ENCODE results near the gene ENDOV.

Gene ENDOV

GRCh38 chr17:80414803-80415625 lies at the start of gene ENDOV:
TSS of gene ENDOV (plus strand) at chr17:80415167. CDS start at chr17:80415195, 28 bp downstream.
- DNase-seq = peak; percentile 97

- DNase-seq = no peak
These were observed 49.0 kb upstream of the ENDOV start for GRCh38 chr17:80365983-80366382.

GRCh38 chr17:80367503-80367902 lies 47.5 kb upstream of the ENDOV start:
- no peak for DNase-seq

- DNase-seq = no peak
These were observed 43.8 kb upstream of the ENDOV start for GRCh38 chr17:80371196-80371595.

GRCh38 chr17:80372456-80372855 lies 42.5 kb upstream of the ENDOV start:
- DNase-seq = no peak

- no peak for DNase-seq
These were observed 41.9 kb upstream of the ENDOV start for GRCh38 chr17:80372922-80373570.

GRCh38 chr17:80374039-80374731 lies 40.8 kb upstream of the ENDOV start:
- DNase-seq = no peak

GRCh38 chr17:80374732-80375585 lies 40.0 kb upstream of the ENDOV start:
- DNase-seq = no peak

- no peak for DNase-seq
These were observed 38.4 kb upstream of the ENDOV start for GRCh38 chr17:80376531-80376930.

GRCh38 chr17:80377798-80378197 lies 37.2 kb upstream of the ENDOV start:
- no peak for DNase-seq

- DNase-seq = no peak
These were observed 35.6 kb upstream of the ENDOV start for GRCh38 chr17:80379348-80379747.

- no peak for DNase-seq
These were observed 34.9 kb upstream of the ENDOV start for GRCh38 chr17:80380068-80380467.

- DNase-seq = no peak
These were observed 34.4 kb upstream of the ENDOV start for GRCh38 chr17:80380555-80381002.

GRCh38 chr17:80381416-80381923 lies 33.5 kb upstream of the ENDOV start:
- DNase-seq = no peak

GRCh38 chr17:80382446-80382845 lies 32.5 kb upstream of the ENDOV start:
- DNase-seq = no peak

- no peak for DNase-seq
These were observed 32.0 kb upstream of the ENDOV start for GRCh38 chr17:80382956-80383355.

- no peak for DNase-seq
These were observed 30.6 kb upstream of the ENDOV start for GRCh38 chr17:80384078-80384960.

GRCh38 chr17:80385046-80385445 lies 29.9 kb upstream of the ENDOV start:
- DNase-seq = no peak

GRCh38 chr17:80386341-80386740 lies 28.6 kb upstream of the ENDOV start:
- no peak for DNase-seq

- no peak for DNase-seq
These were observed 27.9 kb upstream of the ENDOV start for GRCh38 chr17:80387071-80387470.

GRCh38 chr17:80388175-80388574 lies 26.8 kb upstream of the ENDOV start:
- peak; percentile 7 for DNase-seq

All from NCI-H69 (cell line).